Astrocyte (in vitro differentiated cells and primary cell): ENCODE data around the gene CDKAL1.

ENCODE experiments used
- CTCF ChIP-seq: IDR thresholded peaks from 2 replicates; pipeline ENCODE4 v1.5.1; 2011; ENCODE audit warnings: low read depth, mild to moderate bottlenecking, inconsistent platforms, low read length, moderate library complexity; ENCODE audit not compliant: insufficient read depth
- EZH2 ChIP-seq: IDR thresholded peaks from 2 replicates; pipeline ENCODE4 v1.6.1; 2012; ENCODE audit warnings: mild to moderate bottlenecking, low read length, inconsistent platforms; ENCODE audit not compliant: insufficient read depth

GRCh38 chr6:20665290-20665689 is 131.0 kb downstream of the CDKAL1 start:
- TF ChIP-seq CTCF (no peak), EZH2 (no peak)
